Mesenchymal stem cell (in vitro differentiated cells and primary cell): ENCODE results near the gene NR1I3.
A peak's percentile ranks its signal among the peaks of the same experiment; 100 is the strongest.

Source experiments
- DNase-seq: peaks from one replicate; pipeline ENCODE4 v3.0.0-alpha.2; 2013
- H2AFZ ChIP-seq: one replicate; pipeline ENCODE4 v1.6.1; 2013; ENCODE audit warnings: low read depth, mild to moderate bottlenecking, control low read depth, inconsistent platforms, low read length, moderate library complexity
- H2AK5ac ChIP-seq: 2 replicates; pipeline ENCODE4 v1.6.1; 2013; ENCODE audit warnings: low read length, moderate library complexity, mild to moderate bottlenecking, inconsistent platforms; ENCODE audit not compliant: severe bottlenecking
- H2BK120ac ChIP-seq: one replicate; pipeline ENCODE4 v1.6.1; 2013; ENCODE audit warnings: low read depth, mild to moderate bottlenecking, inconsistent platforms, low read length, moderate library complexity
- H2BK12ac ChIP-seq, 2 experiments: one replicate each; pipeline ENCODE4 v1.6.1; 2013; ENCODE audit warnings: inconsistent platforms in 2 of 2, low read length in 2 of 2, mild to moderate bottlenecking in 2 of 2, moderate library complexity in 2 of 2, control low read depth in 1 of 2
- H2BK15ac ChIP-seq: one replicate; pipeline ENCODE4 v1.6.1; 2013; ENCODE audit warnings: mild to moderate bottlenecking, low read depth, inconsistent platforms; ENCODE audit not compliant: poor library complexity, severe bottlenecking
- H2BK5ac ChIP-seq: 2 replicates; pipeline ENCODE4 v1.6.1; 2013; ENCODE audit warnings: low read depth, mild to moderate bottlenecking, low read length, control low read depth, inconsistent platforms; ENCODE audit not compliant: poor library complexity, severe bottlenecking
- H3K14ac ChIP-seq, 2 experiments: one replicate each; pipeline ENCODE4 v1.6.1; 2013; ENCODE audit warnings: inconsistent platforms in 2 of 2, low read length in 2 of 2, control low read depth in 1 of 2, mild to moderate bottlenecking in 1 of 2, moderate library complexity in 1 of 2
- H3K18ac ChIP-seq, 2 experiments: one replicate each; pipeline ENCODE4 v1.6.1; 2013; ENCODE audit warnings: inconsistent platforms in 2 of 2, low read length in 2 of 2, control low read depth in 1 of 2, low read depth in 1 of 2, mild to moderate bottlenecking in 1 of 2
- H3K23ac ChIP-seq, 2 experiments: one replicate each; pipeline ENCODE4 v1.6.1; 2013; ENCODE audit warnings: inconsistent platforms in 2 of 2, low read length in 2 of 2, mild to moderate bottlenecking in 2 of 2, moderate library complexity in 2 of 2, control low read depth in 1 of 2
- H3K27ac ChIP-seq: 2 replicates; pipeline ENCODE4 v1.5.1; 2013; ENCODE audit warnings: mild to moderate bottlenecking, moderate library complexity, low read length, control low read depth, inconsistent platforms; ENCODE audit not compliant: poor library complexity, severe bottlenecking
- H3K27me3 ChIP-seq, 2 experiments: 2 replicates each; pipeline versions ENCODE4 v1.6.1 to v1.7.0; 2013; ENCODE audit warnings: low read length in 2 of 2, mild to moderate bottlenecking in 2 of 2, moderate library complexity in 2 of 2, control low read depth in 1 of 2, inconsistent platforms in 1 of 2; ENCODE audit not compliant: control insufficient read depth in 1 of 2, insufficient read depth in 1 of 2
- H3K36me3 ChIP-seq, 2 experiments: 2 replicates each; pipeline versions ENCODE4 v1.6.1 to v1.7.0; 2013; ENCODE audit warnings: low read length in 2 of 2, control low read depth in 1 of 2, inconsistent platforms in 1 of 2, low read depth in 1 of 2, mild to moderate bottlenecking in 1 of 2; ENCODE audit not compliant: insufficient read depth in 2 of 2, control insufficient read depth in 1 of 2
- H3K4ac ChIP-seq, 2 experiments: one replicate each; pipeline ENCODE4 v1.6.1; 2013; ENCODE audit warnings: inconsistent platforms in 2 of 2, low read length in 2 of 2, mild to moderate bottlenecking in 2 of 2, moderate library complexity in 2 of 2, control low read depth in 1 of 2, low read depth in 1 of 2
- H3K4me1 ChIP-seq: 2 replicates; pipeline ENCODE4 v1.6.1; 2013; ENCODE audit warnings: low read depth, low read length, control low read depth; ENCODE audit not compliant: control insufficient read depth, insufficient read depth
- H3K4me2 ChIP-seq: 2 replicates; pipeline ENCODE4 v1.6.1; 2013; ENCODE audit warnings: low read length, mild to moderate bottlenecking, inconsistent platforms; ENCODE audit not compliant: poor library complexity, severe bottlenecking
- H3K4me3 ChIP-seq, 2 experiments: 2 replicates each; pipeline versions ENCODE4 v1.5.1 to v1.7.0; 2013; ENCODE audit warnings: low read length in 2 of 2, mild to moderate bottlenecking in 2 of 2, control low read depth in 1 of 2, low read depth in 1 of 2; ENCODE audit not compliant: insufficient read depth in 1 of 2
- H3K79me1 ChIP-seq: replicated peaks from 2 replicates; pipeline ENCODE4 v1.6.1; 2013; ENCODE audit warnings: mild to moderate bottlenecking, control low read depth, low read length, inconsistent platforms; ENCODE audit not compliant: poor library complexity, severe bottlenecking
- H3K9ac ChIP-seq: 2 replicates; pipeline ENCODE4 v1.7.0; 2013; ENCODE audit warnings: mild to moderate bottlenecking, low read length, moderate library complexity
- H3K9me3 ChIP-seq: 2 replicates; pipeline ENCODE4 v1.7.0; 2013; ENCODE audit warnings: mild to moderate bottlenecking, low read length; ENCODE audit not compliant: control insufficient read depth
- H4K8ac ChIP-seq: one replicate; pipeline ENCODE4 v1.6.1; 2013; ENCODE audit warnings: inconsistent platforms, mild to moderate bottlenecking, low read length, moderate library complexity
- H4K91ac ChIP-seq: one replicate; pipeline ENCODE4 v1.6.1; 2013; ENCODE audit warnings: mild to moderate bottlenecking, low read length, inconsistent platforms
- WGBS: methylation state at CpG from one replicate; pipeline ENCODE4 v1.1.7; 2013; ENCODE audit warnings: mixed read lengths; 5-methylcytosine and 5-hydroxymethylcytosine counted together

The NR1I3 gene

GRCh38 chr1:161216945-161217712 is 20.9 kb downstream of the NR1I3 start:
- no peak overlapping the region for H2BK120ac ChIP-seq
- peak overlapping the region; percentile 24 for H4K8ac ChIP-seq
- WGBS, result 69% methylated on average over 7 of the region's 7 CpGs

DNA sequence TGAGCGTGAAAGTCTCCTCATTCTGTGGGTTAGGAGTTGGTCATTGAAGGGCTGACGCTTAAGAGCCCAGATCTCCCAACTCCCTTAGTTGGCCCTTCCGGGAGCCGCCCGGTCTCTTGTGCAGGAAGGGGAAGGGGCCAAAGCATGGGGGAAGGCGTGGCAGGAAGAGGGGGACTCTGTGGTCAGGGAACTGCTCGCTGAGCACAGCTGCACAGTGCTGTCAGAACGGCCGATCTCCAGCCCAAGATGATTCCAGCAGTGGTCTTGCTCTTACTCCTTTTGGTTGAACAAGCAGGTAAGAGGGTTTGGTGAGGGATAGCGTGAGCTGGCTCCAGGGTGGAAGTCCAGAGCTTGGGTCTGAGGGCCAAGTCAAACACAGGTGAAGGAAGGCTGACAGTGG is 22.9 kb downstream of the NR1I3 start, which contains the start of gene FCER1G:
TSS of gene FCER1G (plus strand) at position 220 of the 400 bp plus-strand sequence. CDS start at position 247, 27 bp downstream.
- H2AK5ac ChIP-seq, result no peak within 1 kb of the TSS
- no peak within 1 kb of the TSS for H3K23ac ChIP-seq
- no peak within 1 kb of the TSS for H3K18ac ChIP-seq
- H3K79me1 ChIP-seq, result peaks cover 12% of the 10 kb centered on the region
- no peak within 1 kb of the TSS for H3K14ac ChIP-seq
- H4K8ac ChIP-seq, result no peak within 1 kb of the TSS
- H3K9me3 ChIP-seq, result no peaks in the 10 kb centered on the region
- no peak within 1 kb of the TSS for H2AFZ ChIP-seq
- H3K27me3 ChIP-seq, result no peaks in the 10 kb centered on the region
- H2BK5ac ChIP-seq, result no peak within 1 kb of the TSS
- H3K27ac ChIP-seq, result no peak within 1 kb of the TSS
- H2BK15ac ChIP-seq, result no peak within 1 kb of the TSS
- no peak within 1 kb of the TSS for H3K4me3 ChIP-seq
- H3K36me3 ChIP-seq, result peaks cover 46 to 51% of the 10 kb centered on the region in 2 experiments
- H3K4me1 ChIP-seq, result peaks cover 3% of the 10 kb centered on the region
- no peak within 1 kb of the TSS for H2BK12ac ChIP-seq
- H3K4me2 ChIP-seq, result no peak within 1 kb of the TSS
- no peak within 1 kb of the TSS for H3K9ac ChIP-seq
- WGBS, result 96% methylated on average over 10 of the region's 10 CpGs
- peak within 1 kb of the TSS; percentile 15 for H4K91ac ChIP-seq
- no peak within 1 kb of the TSS for H3K4ac ChIP-seq
- no peak for DNase-seq
- no peak within 1 kb of the TSS for H2BK120ac ChIP-seq

More at GRCh38 chr1:161216945-161217712, 20.9 kb downstream of the NR1I3 start:
- DNase-seq, result peak; percentile 95
- Histone ChIP-seq H4K91ac (no peak overlapping the region), H3K9ac (peak overlapping the region; percentile 79), H2AK5ac (no peak overlapping the region), H3K14ac (no peak overlapping the region), H3K36me3 (peaks cover 31% of the 10 kb centered on the region in 2 experiments), H3K9me3 (no peaks in the 10 kb centered on the region), H2BK12ac (peak overlapping the region; percentile 61 to 74), H3K23ac (no peak overlapping the region), H3K4ac (peak overlapping the region; percentile 18 to 32), H3K4me3 (peak overlapping the region in 1 of 2 experiments; percentile 30), H2AFZ (no peak overlapping the region), H3K4me2 (no peak overlapping the region), H3K4me1 (peaks cover 3% of the 10 kb centered on the region), H3K79me1 (no peaks in the 10 kb centered on the region), H2BK15ac (peak overlapping the region; percentile 35), H3K27ac (no peak overlapping the region), H3K27me3 (peaks cover 0 to 1% of the 10 kb centered on the region in 2 experiments), H3K18ac (peak overlapping the region; percentile 73 to 80), H2BK5ac (no peak overlapping the region)

GRCh38 chr1:161214369-161214768 is 23.6 kb downstream of the NR1I3 start:
- Histone ChIP-seq H2AFZ (no peak overlapping the region), H4K8ac (no peak overlapping the region)
- 98% methylated on average over 8 of the region's 9 CpGs for WGBS

DNA sequence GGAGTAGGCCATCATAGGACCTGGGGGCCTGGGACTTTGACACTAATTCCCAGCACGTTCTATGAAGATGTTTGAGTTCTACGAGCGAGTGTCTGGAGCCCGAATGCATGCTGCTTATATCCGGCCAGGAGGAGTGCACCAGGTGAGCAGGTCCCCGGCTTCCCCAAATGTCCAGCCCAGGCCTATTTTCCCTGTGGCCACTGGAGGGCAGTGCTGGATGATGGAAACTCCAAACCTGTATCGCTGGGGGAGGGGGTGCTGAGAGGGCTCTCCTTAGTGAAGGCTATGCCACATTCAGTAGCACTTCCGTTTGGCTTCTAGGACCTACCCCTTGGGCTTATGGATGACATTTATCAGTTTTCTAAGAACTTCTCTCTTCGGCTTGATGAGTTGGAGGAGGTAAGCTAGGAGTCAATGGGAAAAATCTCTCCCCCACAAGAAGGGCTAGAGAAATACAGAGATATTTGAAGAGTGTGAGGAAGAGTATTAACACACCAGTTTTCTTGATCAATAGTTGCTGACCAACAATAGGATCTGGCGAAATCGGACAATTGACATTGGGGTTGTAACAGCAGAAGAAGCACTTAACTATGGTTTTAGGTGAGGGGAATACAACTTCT is 28.1 kb downstream of the NR1I3 start:
- no peak overlapping the region for H2BK5ac ChIP-seq
- no peak overlapping the region for H2AFZ ChIP-seq
- no peak overlapping the region for H3K18ac ChIP-seq
- H3K4me1 ChIP-seq, result peaks cover 3% of the 10 kb centered on the region
- no peak overlapping the region for H2BK120ac ChIP-seq
- H4K91ac ChIP-seq, result no peak overlapping the region
- DNase-seq, result peak; percentile 81
- no peak overlapping the region for H3K9ac ChIP-seq
- no peaks in the 10 kb centered on the region for H3K9me3 ChIP-seq
- no peak overlapping the region for H3K4me3 ChIP-seq
- H2BK15ac ChIP-seq, result no peak overlapping the region
- H2AK5ac ChIP-seq, result no peak overlapping the region
- no peak overlapping the region for H3K23ac ChIP-seq
- H3K14ac ChIP-seq, result no peak overlapping the region
- H3K4me2 ChIP-seq, result no peak overlapping the region
- peaks cover 20% of the 10 kb centered on the region for H3K79me1 ChIP-seq
- no peak overlapping the region for H2BK12ac ChIP-seq
- H3K27me3 ChIP-seq, result no peaks in the 10 kb centered on the region
- H3K27ac ChIP-seq, result no peak overlapping the region
- H3K36me3 ChIP-seq, result peaks cover 56 to 80% of the 10 kb centered on the region in 2 experiments
- WGBS, result 63% methylated on average over 11 of the region's 11 CpGs
- no peak overlapping the region for H4K8ac ChIP-seq
- H3K4ac ChIP-seq, result no peak overlapping the region

More at GRCh38 chr1:161214369-161214768, 23.6 kb downstream of the NR1I3 start:
- Histone ChIP-seq H3K27ac (no peak overlapping the region), H3K4me1 (peaks cover 3% of the 10 kb centered on the region), H3K4me3 (no peak overlapping the region), H3K36me3 (peaks cover 49 to 58% of the 10 kb centered on the region in 2 experiments), H3K23ac (no peak overlapping the region), H3K27me3 (no peaks in the 10 kb centered on the region), H2BK120ac (no peak overlapping the region), H3K9me3 (no peaks in the 10 kb centered on the region), H3K4me2 (no peak overlapping the region), H2BK12ac (no peak overlapping the region), H2BK5ac (no peak overlapping the region), H3K4ac (no peak overlapping the region), H4K91ac (no peak overlapping the region), H2AK5ac (no peak overlapping the region), H3K18ac (no peak overlapping the region), H2BK15ac (no peak overlapping the region), H3K14ac (no peak overlapping the region), H3K9ac (no peak overlapping the region), H3K79me1 (peaks cover 12% of the 10 kb centered on the region)
- no peak for DNase-seq
